GM18498 (cell line): ENCODE results near the gene HIVEP3.

Source experiments
- ATAC-seq: cut with Tn5 transposase; IDR thresholded peaks from one replicate; pipeline ENCODE4 v1.9.1; 2021; ENCODE audit warnings: mild to moderate bottlenecking, moderate library complexity; ENCODE audit not compliant: unreplicated experiment

HIVEP3 gene

DNA sequence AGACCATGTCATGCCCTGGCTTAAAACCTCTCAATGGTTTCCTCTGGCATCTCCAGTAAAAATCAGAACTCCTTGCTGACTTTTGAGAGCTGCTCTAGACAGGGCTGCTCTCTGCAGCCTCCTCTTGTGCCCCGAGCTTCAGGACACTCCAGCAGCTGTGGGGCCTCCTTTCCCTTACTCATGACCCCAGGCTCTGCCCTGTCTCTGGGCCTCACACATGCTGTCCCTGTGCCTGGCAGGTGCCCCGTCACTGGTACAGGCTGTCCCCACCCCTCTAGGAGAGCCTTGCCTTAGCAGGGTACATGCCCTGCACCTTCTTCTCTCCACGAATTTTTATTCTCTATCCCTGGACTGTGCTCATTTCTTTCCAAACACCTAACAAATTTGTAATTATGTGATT is 43.2 kb downstream of the HIVEP3 start:
- no peak for ATAC-seq

DNA sequence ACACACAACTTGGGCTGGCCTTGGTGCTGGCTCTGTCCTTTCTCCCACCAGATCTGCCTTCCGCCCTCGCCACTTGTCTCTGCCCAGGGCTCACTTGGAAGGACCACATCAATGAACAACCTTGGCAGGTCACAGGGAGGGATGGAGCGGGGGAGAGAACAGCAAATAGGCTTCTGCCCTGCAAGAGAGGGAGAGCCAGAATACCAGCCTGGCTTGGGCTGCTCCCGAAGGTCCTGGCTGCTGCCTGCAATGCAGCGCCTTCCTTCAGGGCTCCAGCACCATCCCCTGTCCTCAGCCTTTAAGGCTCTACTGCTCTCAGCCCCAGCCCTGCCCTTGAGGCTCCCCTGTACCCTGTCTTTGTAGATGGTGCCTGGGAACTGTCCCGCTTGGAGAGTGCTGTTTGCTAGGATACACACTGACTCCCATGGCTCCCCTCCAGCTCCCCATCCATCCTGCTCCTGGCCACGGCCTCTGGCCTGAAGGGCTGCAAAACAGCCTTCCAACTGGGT is 43.8 kb downstream of the HIVEP3 start:
- no peak for ATAC-seq

DNA sequence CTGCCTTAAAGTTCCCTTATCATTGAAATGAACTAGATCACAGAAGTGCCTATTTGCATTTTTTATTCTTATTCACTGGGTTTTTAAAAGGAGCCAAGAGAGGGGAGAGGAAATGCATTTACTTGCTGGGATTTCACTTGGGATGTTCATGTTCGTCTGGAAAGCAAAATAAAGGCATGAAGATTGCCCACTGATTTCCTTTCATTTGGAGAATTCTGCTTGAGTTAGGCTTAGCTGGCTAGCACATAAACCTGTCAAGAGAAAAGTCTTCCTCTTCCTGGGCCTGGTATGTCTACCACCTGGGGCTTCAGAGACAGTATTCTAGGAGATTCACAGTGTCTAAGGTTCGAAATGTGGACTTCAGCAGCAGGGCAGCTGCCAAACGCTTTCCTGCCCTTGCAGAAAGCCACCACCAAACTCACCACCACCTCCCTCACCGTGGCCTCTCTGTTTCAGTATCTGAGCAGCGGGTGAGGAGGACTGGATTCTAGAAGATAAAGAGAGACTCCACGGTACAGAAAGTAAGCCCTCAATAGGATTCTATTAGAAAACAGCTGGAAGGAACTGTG is 44.5 kb downstream of the HIVEP3 start:
- no peak for ATAC-seq

DNA sequence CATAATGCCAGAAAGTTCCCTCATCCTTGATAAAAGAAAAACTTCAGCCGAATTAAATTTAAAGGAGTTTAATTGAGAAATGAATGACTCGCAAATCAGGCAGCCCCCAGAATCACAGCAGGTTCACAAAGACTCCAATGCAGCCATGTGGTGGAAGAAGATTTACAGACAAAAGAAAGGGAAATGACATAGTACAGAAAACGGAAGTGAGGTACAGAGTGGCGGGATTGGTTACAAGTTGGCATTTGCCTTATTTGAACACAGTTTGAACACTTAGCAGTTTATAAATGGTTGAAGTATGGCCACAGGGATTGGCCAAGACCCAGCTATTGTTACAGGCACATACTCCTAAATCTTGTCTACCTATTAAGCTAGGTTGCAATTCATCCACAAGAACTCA is 46.6 kb downstream of the HIVEP3 start:
- ATAC-seq, result no peak

DNA sequence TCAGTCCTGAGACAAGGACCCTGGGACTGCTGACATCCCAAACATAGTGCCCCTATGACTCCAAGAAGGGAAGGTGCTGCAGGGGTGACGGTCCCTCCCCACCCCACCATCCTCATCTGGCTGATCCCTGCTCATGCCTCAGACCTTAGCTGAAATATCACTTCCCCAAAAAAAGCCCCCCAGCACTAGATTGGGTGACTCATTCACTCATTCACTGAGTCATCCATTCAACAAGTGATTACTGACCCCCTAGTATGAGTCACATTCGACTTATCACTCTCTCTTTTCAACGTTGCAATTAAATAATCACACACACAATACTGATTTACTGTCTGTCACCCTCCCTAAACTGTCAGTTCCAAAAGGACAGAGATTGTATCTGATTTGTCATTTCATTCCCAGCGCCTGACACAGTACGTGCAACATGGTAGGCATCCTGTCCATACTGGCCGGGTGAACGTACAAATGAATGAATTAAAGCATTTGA is 48.6 kb downstream of the HIVEP3 start:
- no peak for ATAC-seq

DNA sequence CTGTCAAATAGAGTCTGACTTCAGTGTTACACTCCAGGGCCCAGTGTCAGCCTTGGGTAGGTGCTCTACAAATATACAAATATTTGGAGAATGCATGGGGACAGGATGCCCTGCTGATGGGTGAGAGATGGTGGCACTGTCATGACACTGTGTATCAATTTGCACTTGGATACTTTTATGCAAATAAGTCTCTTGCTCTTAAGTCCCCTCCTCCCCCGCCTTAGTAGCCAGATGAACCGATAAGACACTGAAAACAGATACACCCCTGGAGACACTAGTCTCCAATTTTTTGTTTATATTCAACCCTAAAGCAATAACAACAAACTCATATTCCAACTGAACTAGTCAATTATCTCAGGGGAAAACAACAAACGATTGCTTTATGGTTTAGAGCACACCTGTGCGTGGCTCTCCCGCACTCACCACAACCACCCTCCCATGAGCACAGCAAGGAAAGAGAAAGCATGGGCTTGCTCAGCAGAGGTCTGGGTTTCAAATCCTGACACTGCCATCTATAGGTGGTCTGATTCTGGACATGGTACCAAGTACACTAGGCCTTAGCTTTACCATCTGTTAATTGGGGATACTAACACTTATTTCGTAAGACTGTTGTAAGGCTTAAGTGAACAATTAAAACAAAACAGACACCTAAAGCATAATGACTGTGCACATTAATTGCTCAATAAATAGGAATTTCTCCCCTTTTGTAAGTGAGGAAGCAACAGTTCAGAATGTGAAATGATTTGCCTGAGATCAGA is 50.3 kb downstream of the HIVEP3 start:
- peak; percentile 77 for ATAC-seq

DNA sequence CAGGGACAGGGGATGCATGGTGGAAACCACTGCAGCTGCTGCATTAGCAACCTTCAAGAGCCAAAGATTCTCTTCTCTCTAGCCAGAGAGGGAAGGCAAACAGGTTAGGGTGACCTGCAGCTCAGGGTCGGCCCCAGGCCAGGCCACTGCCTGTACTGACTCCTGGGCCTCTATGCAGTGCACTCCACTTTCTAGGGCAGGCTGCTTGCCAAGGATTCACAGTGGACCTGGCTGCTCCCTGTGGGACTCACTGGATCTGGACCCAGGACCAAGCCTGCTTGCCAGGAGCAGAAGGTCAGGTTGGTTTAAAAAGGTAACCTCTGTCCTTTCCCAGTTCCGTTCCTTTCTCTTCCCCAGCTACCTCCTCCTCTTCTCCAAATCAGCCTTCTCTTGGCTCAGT is 52.4 kb downstream of the HIVEP3 start:
- ATAC-seq, result no peak

DNA sequence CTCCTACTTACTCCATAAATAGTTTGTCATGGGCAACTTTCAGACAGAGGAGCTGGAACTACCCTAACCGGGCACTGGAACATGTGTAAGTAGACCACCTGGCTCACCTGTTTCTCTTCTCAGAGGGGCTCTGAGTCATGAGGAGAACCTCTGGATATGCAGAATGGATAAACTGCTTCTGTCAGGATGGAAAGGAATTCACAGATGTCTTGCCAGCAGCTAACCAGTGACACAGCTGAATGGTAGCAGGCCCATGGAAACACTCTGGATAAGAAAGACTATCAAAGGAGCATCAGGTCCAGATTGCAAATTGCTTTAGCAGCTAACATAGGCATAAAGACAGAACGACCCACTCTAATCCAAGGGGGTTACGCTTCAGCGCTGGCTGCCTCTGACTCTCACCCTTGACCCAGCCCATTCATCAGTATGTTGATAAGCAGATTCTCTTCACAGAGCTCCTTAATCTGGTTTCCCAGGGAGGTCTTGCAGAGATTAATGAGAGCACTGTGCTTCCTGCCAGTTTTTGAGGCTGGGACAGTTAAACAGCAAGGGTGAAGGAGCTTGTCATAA is 54.2 kb downstream of the HIVEP3 start:
- ATAC-seq, result no peak

DNA sequence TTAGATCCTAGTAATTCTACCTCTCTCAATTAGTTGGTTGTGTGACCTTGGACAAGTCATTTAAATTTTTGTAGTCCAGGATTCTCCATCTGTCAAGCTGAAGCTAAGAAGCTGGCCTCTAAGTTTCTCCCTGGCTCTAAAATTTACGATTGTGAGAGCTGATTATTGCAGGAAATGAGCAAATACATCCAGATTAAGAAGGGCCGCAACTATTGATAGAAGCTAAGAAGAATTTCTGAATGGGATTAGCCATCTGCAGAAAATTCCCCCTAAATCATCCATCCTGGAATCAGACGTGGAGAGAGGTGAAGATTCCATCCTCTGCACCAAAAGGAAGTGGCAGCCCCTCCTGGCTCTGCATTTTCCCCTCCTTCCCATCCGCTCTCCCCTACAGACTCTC is 55.0 kb downstream of the HIVEP3 start:
- ATAC-seq, result no peak

DNA sequence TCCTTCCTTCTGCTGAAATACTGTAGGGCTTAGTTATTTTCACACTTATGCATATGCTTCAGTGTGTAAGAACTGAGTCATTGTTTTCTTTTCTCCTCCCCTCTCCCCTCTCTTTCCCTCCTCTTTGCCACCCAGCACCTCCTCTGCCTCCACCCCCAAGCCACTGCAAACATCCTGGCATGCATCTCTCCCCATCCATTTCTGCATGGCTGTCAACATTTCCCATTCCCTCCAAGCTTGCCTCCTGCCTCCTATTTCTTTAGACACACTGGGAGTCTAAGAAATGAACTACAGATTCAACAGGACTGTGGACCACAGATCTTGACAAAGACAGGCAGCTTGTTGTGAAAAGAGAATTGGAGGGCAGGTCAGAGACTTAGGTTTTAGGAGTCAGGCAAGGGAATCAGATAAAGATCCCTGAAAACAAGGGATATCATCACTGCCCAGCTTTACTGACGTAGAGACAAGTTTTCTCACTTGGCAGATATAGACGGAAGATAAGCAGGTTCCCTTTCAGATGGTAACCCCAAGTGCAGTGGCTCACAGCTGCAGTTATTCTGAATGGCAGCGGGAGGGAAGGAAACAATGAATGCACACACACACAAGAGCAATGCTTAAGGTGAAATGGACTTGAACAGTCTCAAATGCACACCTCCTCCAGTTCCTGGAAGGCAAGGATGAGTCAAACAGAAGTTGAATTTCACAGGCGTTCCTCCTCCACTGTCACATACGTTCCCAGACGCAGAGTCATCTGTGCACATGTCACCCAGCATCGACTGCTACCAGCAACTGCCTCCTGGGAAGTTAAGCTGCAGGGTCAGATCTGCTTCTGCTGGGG is 56.1 kb downstream of the HIVEP3 start:
- ATAC-seq, result no peak

DNA sequence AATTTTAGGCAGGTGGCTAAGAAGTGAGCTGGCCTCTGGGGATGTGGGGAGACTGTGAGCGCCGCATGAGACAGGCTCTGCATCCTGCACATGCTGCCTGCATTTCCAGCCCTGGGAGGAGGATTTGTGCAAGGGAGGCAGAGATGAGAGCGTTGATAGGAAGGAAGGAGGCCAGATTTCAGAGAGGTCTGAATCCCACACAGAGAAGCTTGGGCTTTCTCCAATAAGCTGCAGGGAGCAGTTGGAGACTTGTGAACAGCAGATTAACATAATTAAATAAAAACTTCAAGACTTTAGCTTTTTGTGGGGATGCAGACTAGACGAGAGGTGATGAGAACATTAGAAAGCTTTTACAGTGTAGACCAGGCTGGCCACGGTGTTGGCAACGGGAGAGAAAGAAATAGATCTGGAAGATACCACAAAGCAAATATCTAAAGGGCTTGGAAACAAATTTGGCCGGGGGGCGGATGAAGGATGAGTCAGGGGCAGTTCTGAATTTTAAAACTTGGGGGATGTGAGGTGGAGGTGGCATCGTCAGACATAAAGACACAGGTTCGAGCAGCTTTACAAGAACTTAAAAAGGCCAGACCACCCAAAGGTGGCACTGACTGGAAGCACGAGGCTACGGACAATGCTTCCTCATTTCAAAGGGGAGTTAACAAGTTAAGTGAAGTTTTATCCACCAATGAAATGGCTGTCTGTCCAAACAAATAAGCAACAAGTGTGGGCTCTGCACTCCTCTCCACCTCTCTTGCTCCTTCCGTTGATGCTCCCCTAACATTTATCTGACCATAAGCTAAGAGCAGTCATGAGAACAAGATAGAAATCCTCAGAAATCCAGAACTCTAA is 57.0 kb downstream of the HIVEP3 start:
- no peak for ATAC-seq

DNA sequence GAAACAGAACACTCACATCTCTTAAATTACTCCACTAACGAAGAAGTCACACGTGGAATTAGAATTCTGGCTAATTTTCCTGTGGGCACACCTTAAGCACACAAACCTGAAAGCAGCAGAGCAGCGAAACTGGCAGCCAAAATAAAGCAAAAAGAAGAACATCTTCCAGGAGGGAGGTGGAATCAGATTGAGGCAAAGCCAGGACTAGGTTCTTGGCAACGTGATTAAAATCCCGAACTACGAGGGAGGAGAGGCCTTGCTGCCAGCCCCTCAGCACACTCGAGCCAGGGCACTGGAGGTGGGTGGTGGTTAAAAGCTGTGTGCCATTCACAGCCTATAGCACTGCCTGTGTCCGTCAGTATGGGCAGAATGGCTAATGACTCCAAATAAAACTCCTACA is 58.0 kb downstream of the HIVEP3 start:
- no peak for ATAC-seq

DNA sequence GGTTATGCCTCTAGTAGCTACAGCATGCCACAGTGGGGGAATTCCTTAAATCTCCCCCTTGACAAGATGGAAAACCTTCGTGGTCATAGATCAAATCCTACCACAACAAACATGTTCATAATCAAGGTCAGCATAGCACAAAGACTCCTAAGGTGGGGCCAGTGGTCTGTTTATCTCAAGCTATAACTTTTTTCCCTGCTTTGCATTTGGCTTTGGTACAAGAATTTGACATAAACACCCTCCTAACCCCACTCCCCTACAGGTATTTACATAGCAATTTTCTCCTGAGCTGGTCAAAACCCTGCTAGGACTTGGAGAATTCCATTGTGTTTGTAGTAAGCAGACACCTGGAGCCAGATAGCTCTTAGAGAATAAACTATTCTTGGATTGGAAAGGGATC is 58.5 kb downstream of the HIVEP3 start:
- ATAC-seq, result no peak

DNA sequence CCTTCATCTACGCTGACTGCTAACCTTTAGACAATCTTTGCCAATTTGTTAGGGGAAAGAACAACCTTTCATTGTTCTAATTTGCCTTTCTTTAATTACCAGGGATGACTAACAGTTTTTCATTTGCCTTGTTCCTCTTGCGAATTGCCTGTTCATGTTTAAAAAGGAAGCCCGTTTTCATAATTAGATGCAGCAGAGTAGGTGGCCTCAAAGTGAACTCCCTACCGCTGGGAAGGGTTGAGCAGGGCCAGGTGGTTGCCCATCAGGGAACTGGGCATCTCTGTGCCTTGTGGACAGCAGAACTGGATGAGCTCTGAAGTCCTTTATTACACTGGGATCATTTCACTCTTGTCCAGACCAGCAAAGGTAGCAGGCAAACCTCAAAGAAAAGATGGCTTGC is 59.0 kb downstream of the HIVEP3 start:
- no peak for ATAC-seq

DNA sequence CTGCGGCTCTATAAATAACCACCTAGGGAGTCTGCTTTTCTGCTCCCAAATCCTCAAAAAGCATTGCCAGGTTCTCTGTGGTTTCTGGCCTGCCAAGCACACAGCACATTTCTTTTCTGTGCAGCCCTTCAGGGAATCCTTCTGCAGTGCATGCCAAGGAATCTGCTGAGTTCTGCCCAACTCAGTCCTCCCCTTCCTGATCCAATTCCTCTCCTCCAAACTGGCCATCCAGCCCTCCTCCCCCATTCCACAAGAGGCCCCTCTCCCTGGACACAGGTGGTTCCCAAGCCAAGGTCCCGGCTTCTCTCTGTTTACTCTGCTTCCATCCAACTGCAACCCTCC is 61.8 kb downstream of the HIVEP3 start:
- ATAC-seq, result no peak

DNA sequence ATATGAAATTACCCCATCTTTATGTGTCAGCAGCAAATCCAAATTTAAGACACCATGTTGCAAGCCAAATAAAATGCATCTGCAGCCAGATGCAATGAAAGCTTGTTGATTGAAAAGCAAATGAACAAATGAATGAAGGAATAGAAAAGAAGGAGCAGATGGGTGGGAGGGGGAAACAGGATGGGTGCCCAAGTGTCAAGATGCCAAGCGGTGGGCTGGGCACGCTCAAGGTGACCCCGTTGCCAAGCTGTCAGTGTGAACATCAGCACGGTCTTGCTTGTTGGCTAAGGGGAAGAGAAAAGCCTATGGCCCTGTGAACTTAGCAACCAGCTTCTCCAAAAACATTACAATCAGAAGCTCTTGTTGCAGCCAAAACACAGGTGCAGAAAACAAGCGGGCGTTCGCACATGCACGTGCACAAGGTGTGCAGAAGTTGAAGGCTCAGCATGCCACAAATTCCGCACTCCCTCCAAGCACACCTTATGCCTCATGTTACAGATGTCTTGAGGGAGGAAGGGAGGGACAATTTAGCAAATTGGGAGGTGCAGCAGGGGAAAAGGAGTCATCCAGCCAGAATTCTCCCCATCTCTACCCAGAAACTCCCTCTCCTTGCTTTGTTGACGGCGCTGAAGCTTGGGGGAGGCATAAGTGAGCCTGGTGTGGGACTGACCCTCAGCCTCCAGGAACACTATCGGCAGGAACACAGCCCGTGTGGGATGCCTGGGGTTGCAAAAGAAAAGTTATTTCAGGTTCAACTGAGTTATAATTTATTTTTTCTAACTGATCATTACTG is 62.4 kb downstream of the HIVEP3 start:
- ATAC-seq, result no peak

DNA sequence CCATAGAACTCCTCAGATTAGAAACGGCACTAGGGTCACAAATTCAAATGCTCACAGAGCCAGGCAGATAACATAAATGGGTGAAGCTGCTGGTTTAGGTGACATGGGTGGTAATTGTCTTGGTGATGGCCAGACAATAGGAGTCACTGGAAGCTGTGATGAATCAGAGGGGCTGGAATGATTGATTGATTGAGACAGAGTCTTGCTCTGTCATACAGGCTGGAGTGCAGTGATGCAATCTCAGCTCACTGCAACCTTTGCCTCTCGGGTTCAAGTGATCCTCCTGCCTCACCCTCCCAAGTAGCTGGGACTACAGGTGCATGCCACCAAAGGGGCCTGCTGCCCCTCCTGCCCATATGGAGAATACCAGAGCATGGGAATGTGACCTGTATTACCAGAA is 63.0 kb downstream of the HIVEP3 start:
- ATAC-seq, result no peak

DNA sequence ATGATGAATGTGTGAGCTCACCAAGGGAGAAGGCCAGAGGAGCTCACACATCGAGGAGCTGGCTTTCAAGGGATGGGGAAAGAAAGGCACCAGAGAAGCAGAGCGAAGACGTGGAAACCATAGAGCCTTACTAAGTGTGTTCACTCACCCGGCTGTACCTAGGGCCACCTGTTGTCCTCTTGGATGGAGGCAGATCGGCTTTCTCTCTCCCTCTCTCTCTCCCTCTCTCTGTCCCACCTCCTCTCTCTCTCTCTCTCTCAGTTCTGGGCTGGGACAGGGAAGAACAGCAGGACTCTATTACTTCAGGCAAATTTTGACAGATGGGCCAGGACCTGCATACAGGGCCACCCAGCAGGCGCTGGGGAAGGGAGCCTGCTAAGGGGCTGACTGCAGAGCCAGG is 64.8 kb downstream of the HIVEP3 start:
- ATAC-seq, result no peak

DNA sequence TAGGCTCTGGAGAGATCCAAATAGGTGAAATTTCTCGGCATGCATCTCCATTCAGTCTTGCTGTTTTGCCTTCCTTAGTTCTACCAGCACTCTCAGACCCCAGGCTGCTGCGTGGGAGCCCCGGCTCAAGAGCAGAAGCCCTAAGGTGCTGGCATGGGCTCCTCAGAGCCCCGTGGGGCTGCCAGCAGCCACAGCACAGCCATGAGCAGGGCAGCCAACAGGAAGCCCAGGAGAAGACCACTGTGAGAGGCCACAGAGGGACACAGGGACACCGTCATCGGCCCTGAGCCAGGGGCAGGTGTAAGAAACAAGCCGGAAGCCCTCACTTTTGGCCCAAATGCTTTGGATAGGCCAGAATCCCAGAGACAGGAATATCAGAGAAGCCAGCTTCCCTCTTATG is 66.6 kb downstream of the HIVEP3 start:
- ATAC-seq, result no peak

DNA sequence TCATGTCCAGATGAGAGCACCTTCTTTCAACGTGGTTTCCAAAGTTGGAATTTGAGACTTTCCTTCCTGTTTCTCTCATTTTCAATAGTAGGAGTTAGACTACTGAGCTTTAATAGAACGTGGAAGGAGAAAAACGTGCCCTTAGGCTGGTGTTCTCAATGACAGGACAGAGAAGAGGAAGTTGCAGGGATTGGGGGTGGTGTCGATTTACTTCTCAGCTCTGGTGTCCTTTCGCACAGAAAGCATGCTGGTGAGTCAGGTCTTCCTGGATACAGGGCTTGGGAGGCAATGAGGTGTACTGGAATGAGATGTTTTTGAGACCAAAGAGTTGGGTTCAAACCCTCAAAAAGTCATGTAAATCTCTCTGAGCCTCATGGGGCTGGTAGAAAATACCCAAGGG is 67.1 kb downstream of the HIVEP3 start:
- ATAC-seq, result no peak
